ENCODE data around the gene MPPED1.

DNA sequence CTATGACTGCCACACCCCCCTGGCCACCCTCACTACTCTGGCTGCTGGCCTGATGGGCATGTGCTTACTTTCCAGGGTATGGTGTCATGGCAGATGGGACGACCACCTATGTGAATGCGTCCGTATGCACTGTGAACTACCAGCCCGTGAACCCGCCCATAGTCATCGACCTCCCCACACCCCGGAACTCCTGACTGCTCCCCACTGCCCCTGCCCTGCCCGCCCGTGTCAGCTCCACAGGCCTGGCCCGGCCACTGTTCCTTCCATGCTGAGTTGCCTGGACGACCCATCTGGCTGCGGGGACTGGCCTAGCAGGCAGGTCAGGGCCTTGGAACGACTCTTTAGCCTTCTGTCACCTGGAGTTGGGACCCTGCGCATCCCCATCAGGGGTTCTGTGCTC lies 93.6 kb downstream of the MPPED1 start:
- TF ChIP-seq POLR2A (IDR thresholded peaks at IDR 0.05; ENCODE audit: low read depth, low read length) (no peak), POLR2AphosphoS5 (IDR thresholded peaks at IDR 0.05; ENCODE audit: low read depth, low read length) (no peak), TAF1 (IDR thresholded peaks at IDR 0.05; ENCODE audit: low read depth, low read length) (no peak), SPI1 (IDR thresholded peaks at IDR 0.05; ENCODE audit: low read depth, low read length) (no peak), POU2F2 (IDR thresholded peaks at IDR 0.05; ENCODE audit: low read depth, low read length) (no peak)

All from GM12891 (cell line).